Measurements from ENCODE around the gene CUX1. TPM values are rescaled to one million over a fixed set of nuclear protein-coding genes. Genes with fewer than 3 reads are reported as not detected.
"Not testable (repeated sequence)": the region's sequence is repeated elsewhere in the genome, so short reads cannot be mapped to it uniquely, and the experiment has no call there.

Gene CUX1
- polyA plus RNA-seq, 3 donors = 94.4 to 104 (median 98.5) TPM

GRCh38 chr7:101865455-101865854, 48.0 kb downstream of the CUX1 start:
- DNase-seq (ENCODE audit: low read depth in 3 of 3, low spot score in 2 of 3) = no peak

GRCh38 chr7:101866328-101866727, 48.9 kb downstream of the CUX1 start:
- DNase-seq (ENCODE audit: low read depth in 3 of 3, low spot score in 2 of 3) = no peak

GRCh38 chr7:101867265-101867664, 49.8 kb downstream of the CUX1 start:
- DNase-seq (ENCODE audit: low read depth in 3 of 3, low spot score in 2 of 3) = no peak

GRCh38 chr7:101867681-101868080, 50.3 kb downstream of the CUX1 start:
- not testable (repeated sequence) for DNase-seq (ENCODE audit: low read depth in 3 of 3, low spot score in 2 of 3)

GRCh38 chr7:101868191-101868950, 50.9 kb downstream of the CUX1 start:
- no peak for DNase-seq (ENCODE audit: low read depth in 3 of 3, low spot score in 2 of 3)

GRCh38 chr7:101869026-101869900, 51.8 kb downstream of the CUX1 start:
- no peak for DNase-seq (ENCODE audit: low read depth in 3 of 3, low spot score in 2 of 3)

- no peak for DNase-seq (ENCODE audit: low read depth in 3 of 3, low spot score in 2 of 3)
These were observed 52.5 kb downstream of the CUX1 start for GRCh38 chr7:101869901-101870290.

- DNase-seq (ENCODE audit: low read depth in 3 of 3, low spot score in 2 of 3) = no peak
These were observed 53.1 kb downstream of the CUX1 start for GRCh38 chr7:101870361-101871062.

- DNase-seq (ENCODE audit: low read depth in 3 of 3, low spot score in 2 of 3) = no peak
These were observed 53.9 kb downstream of the CUX1 start for GRCh38 chr7:101871351-101871750.

GRCh38 chr7:101874028-101874427, 56.6 kb downstream of the CUX1 start:
- DNase-seq (ENCODE audit: low read depth in 3 of 3, low spot score in 2 of 3) = no peak

GRCh38 chr7:101875283-101875846, 57.9 kb downstream of the CUX1 start:
- no peak for DNase-seq (ENCODE audit: low read depth in 3 of 3, low spot score in 2 of 3)

GRCh38 chr7:101877882-101878591, 60.6 kb downstream of the CUX1 start:
- no peak for DNase-seq (ENCODE audit: low read depth in 3 of 3, low spot score in 2 of 3)

- DNase-seq (ENCODE audit: low read depth in 3 of 3, low spot score in 2 of 3) = no peak
These were observed 61.5 kb downstream of the CUX1 start for GRCh38 chr7:101878938-101879337.

- DNase-seq (ENCODE audit: low read depth in 3 of 3, low spot score in 2 of 3) = no peak
These were observed 62.1 kb downstream of the CUX1 start for GRCh38 chr7:101879565-101879964.

- no peak for DNase-seq (ENCODE audit: low read depth in 3 of 3, low spot score in 2 of 3)
These were observed 63.0 kb downstream of the CUX1 start for GRCh38 chr7:101880282-101881054.

- no peak for DNase-seq (ENCODE audit: low read depth in 3 of 3, low spot score in 2 of 3)
These were observed 64.6 kb downstream of the CUX1 start for GRCh38 chr7:101882005-101882421.

GRCh38 chr7:101882595-101883564, 65.5 kb downstream of the CUX1 start:
- DNase-seq (ENCODE audit: low read depth in 3 of 3, low spot score in 2 of 3) = no peak

Measured in right renal cortex interstitium (tissue), 3 donors.